Measurements from ENCODE around the gene LRRC37A2. TPM values are rescaled to one million over a fixed set of nuclear protein-coding genes. Genes with fewer than 3 reads are reported as not detected.
"Not testable (repeated sequence)": the region's sequence is repeated elsewhere in the genome, so short reads cannot be mapped to it uniquely, and the experiment has no call there.

The LRRC37A2 gene
- total RNA-seq, result 10 to 100 TPM; 13.0 to 20.9 TPM

DNA sequence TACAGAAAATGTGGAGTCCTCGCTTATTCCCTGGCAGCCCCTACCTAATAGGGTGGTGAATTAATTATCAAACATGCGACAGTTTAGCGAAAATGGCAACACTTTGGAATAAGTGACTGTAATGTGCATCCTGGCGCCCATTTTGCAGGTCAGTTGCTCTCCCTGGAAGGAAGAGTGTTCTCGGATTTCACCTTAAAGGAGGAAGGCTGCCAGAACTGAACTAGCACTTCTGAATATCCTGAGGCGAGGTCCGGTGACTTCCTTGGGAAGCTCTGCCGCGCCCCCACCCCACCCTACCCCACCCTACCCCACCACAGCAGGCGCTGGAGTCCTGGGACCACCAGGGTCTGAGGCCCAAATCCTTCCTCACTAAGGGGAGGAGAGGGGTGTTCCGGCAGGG is at the start of gene LRRC37A2:
TSS of gene LRRC37A2 (plus strand) at position 301 of the 400 bp plus-strand sequence. CDS start 245 bp downstream, outside the sequence.
- H3K27me3 Mint-ChIP-seq; H3K36me3 Mint-ChIP-seq; CTCF ChIA-PET; DNase-seq; H3K4me1 Mint-ChIP-seq; H3K27ac Mint-ChIP-seq; H3K4me3 Mint-ChIP-seq; ATAC-seq; H3K9me3 Mint-ChIP-seq (ENCODE audit: low read depth): not testable (repeated sequence)

DNA sequence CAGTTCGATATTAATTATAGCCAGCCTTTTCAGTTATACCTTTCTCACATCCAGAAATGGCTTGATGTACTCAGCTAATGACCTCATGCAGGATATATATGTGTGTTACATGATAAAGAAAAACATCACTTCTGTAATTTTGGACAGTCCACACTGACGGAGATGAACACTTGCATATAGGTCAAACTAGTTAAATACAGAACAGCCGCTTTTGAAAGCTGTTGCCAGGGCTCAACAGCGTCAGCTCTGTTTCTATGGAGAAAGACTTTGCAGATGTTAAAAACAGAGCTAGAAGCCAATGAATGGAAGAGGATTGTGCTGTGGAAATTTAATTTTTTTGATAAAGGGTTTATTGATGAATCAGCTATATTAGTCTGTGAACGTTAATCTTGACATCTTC is 44.6 kb upstream of the LRRC37A2 start:
- H3K9me3 Mint-ChIP-seq (ENCODE audit: low read depth); H3K4me1 Mint-ChIP-seq; H3K36me3 Mint-ChIP-seq; H3K27ac Mint-ChIP-seq; ATAC-seq; CTCF ChIA-PET; H3K4me3 Mint-ChIP-seq; DNase-seq; H3K27me3 Mint-ChIP-seq: not testable (repeated sequence)

DNA sequence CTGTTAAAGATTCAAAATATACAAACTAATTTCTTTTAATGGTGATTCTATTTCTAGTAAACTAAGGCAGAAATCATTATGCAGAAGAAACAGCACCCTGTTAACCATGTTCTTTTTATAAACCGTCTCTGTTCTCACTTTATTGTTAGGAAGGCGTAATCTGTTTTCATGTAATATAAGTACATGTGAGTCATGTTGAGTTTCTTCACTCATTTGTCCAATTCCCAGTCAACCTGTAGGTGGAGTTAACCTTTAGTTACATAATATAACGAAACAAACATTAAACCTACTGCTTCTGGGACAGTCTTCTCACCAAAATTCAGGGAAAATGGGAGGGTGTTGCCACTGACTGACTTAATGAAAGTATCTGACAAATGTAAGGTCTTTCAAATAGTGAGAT is 37.8 kb upstream of the LRRC37A2 start:
- H3K36me3 Mint-ChIP-seq; DNase-seq; H3K4me3 Mint-ChIP-seq; CTCF ChIA-PET; H3K4me1 Mint-ChIP-seq; H3K27me3 Mint-ChIP-seq; H3K27ac Mint-ChIP-seq; H3K9me3 Mint-ChIP-seq (ENCODE audit: low read depth); ATAC-seq: not testable (repeated sequence)

DNA sequence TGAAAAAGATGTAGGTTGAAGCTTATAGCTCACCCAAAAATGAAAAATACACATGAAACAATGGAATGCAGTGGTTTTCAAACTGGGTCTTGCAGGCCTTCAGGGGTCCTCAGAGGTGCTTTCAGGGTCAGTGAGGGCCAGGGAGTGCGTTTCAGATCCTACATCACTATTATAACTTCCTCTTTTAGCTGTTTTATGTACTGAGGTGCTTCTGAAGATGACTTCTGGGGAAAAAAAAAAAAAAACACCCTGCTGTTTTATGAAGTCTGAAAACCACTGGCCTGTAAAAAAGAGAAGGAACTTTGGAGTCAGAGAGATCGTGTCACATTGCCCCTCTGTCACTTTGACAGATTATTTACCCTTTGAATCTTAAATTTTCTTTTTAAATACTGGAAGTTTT is 36.7 kb upstream of the LRRC37A2 start:
- H3K27ac Mint-ChIP-seq; ATAC-seq; H3K4me3 Mint-ChIP-seq; CTCF ChIA-PET; DNase-seq; H3K4me1 Mint-ChIP-seq; H3K36me3 Mint-ChIP-seq; H3K27me3 Mint-ChIP-seq; H3K9me3 Mint-ChIP-seq (ENCODE audit: low read depth): not testable (repeated sequence)

DNA sequence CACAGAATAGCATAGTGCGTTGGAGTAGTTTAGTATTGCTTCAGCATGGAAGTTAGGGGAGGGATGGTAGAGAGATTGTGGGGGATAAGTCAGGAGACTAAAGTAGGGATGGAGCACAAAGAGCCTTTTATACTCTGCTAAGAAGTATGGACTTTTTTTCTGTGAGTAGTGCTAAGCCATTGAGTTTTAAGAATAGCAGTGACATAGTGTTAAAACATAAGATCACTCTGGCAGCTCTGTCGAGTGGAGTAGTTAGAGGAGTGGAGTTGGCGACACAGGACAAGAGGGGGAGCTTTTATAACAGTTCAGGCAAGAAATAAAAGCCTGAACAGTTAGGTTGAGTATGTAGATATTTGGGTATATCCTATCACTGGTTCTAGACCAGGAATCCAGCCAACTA is 33.4 kb upstream of the LRRC37A2 start:
- H3K27me3 Mint-ChIP-seq; H3K4me3 Mint-ChIP-seq; H3K36me3 Mint-ChIP-seq; DNase-seq; H3K9me3 Mint-ChIP-seq (ENCODE audit: low read depth); CTCF ChIA-PET; H3K27ac Mint-ChIP-seq; ATAC-seq; H3K4me1 Mint-ChIP-seq: not testable (repeated sequence)

DNA sequence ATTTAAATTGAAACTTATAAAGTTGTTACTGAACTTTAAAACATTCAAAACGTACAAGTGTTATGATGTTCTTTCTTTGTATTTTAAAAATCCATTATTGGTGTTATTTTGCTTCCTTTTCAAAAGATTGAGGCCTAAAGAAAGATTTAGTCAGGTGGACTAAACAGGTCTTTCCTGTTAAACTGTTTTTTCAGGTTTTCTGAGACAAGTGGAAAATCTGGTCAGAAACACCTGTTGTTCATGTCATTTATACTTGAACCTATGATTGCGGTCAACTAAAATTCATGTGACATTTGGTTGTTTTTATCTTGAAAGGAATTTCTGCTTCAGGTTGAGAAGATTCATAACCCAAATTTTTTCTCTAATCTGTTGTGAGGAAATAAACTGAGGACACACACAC is 31.0 kb upstream of the LRRC37A2 start:
- H3K36me3 Mint-ChIP-seq; DNase-seq; ATAC-seq; H3K27ac Mint-ChIP-seq; H3K4me3 Mint-ChIP-seq; CTCF ChIA-PET; H3K27me3 Mint-ChIP-seq; H3K9me3 Mint-ChIP-seq (ENCODE audit: low read depth); H3K4me1 Mint-ChIP-seq: not testable (repeated sequence)

DNA sequence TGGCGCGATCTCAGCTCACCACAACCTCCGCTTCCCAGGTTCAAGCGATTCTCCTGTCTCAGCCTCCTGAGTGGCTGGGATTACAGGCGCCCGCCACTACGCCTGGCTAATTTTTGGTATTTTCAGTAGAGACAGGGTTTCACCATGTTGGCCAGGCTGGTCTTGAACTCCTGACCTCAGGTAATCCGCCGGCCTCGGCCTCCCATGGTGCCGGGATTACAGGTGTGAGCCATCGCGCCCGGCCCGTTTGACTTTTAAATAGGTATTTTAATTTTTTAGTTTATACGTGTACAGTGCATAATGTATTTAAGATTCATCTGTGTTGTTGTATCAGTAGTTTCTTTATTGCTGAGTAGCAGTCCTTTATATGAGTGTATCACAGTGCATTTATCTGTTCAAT is 20.2 kb upstream of the LRRC37A2 start:
- DNase-seq; CTCF ChIA-PET; H3K4me1 Mint-ChIP-seq; H3K36me3 Mint-ChIP-seq; H3K27ac Mint-ChIP-seq; ATAC-seq; H3K9me3 Mint-ChIP-seq (ENCODE audit: low read depth); H3K27me3 Mint-ChIP-seq; H3K4me3 Mint-ChIP-seq: not testable (repeated sequence)

DNA sequence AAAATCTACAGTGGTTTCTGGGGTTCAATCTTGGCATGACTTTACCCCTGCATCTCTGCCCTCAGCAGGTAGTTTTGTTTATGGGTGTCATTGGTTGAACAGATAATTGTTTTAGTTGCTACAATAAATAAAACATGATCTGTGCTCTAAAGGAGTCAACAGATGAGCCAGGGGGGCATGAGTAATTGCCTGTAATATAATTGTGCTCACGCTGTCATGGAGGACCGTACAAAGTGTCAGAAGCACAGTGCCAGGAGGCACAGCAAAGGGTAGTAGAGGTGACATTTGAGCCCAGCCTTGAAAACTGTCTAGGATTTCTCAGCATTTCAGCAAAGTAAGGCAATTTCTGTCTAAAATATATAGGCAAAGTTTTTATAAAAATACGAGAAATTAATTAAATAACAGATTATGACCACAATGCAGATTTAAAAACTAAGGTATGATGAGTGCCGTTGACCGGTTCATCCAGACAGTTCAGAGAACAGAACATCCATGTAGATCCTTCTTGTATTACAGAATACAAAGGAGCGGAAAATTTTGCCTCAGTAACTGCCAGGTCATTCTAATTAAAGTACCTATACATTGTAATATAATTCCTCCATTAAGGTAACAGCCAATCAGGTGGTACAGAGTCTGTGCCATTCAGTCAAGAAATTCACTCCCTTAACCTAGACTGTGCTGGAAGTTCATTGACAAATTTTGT is 12.7 kb upstream of the LRRC37A2 start:
- not testable (repeated sequence) for H3K27me3 Mint-ChIP-seq; H3K36me3 Mint-ChIP-seq; H3K27ac Mint-ChIP-seq; ATAC-seq; H3K4me3 Mint-ChIP-seq; H3K4me1 Mint-ChIP-seq; DNase-seq; H3K9me3 Mint-ChIP-seq (ENCODE audit: low read depth)
- CTCF ChIA-PET, result interaction anchor here (0.6 kb wide), 1 partner anchor 920 kb away, joined by 3 read pairs; no protein-coding TSS in a partner anchor

DNA sequence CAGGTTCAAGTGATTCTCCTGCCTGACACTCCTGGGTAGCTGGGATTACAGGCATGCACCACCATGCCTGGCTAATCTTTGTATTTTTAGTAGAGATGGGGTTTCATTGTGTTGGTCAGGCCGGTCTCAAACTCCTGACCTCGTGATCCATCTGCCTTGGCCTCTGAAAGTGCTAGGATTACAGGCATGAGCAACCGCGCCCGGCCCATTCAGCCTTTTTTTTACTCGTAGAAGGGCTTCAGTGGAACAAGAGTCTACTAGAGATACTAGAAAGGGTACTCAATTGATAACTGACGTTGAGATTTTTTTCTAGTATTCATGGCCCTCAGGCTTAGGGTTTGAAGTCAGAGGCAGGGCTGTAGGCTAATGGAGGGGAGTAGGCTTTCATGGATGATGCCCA is 6.4 kb upstream of the LRRC37A2 start:
- CTCF ChIA-PET; DNase-seq; H3K9me3 Mint-ChIP-seq (ENCODE audit: low read depth); H3K27ac Mint-ChIP-seq; H3K4me3 Mint-ChIP-seq; H3K4me1 Mint-ChIP-seq; H3K36me3 Mint-ChIP-seq; ATAC-seq; H3K27me3 Mint-ChIP-seq: not testable (repeated sequence)

DNA sequence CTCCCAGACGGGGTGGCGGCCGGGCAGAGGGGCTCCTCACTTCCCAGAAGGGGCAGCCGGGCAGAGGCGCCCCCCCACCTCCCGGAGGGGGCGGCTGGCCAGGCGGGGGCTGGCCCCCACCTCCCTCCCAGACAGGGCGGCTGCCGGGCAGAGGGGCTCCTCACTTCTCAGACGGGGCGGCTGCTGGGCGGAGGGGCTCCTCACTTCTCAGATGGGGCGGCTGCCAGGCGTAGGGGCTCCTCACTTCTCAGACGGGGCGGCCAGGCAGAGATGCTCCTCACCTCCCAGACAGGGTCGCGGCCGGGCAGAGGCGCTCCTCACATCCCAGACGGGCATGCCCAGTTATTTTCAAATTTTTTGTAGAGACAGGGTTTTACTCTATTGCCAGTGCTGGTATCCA is 22.4 kb downstream of the LRRC37A2 start:
- H3K4me1 Mint-ChIP-seq; H3K9me3 Mint-ChIP-seq (ENCODE audit: low read depth); CTCF ChIA-PET; H3K4me3 Mint-ChIP-seq; DNase-seq; H3K36me3 Mint-ChIP-seq; H3K27ac Mint-ChIP-seq; H3K27me3 Mint-ChIP-seq; ATAC-seq: not testable (repeated sequence)

DNA sequence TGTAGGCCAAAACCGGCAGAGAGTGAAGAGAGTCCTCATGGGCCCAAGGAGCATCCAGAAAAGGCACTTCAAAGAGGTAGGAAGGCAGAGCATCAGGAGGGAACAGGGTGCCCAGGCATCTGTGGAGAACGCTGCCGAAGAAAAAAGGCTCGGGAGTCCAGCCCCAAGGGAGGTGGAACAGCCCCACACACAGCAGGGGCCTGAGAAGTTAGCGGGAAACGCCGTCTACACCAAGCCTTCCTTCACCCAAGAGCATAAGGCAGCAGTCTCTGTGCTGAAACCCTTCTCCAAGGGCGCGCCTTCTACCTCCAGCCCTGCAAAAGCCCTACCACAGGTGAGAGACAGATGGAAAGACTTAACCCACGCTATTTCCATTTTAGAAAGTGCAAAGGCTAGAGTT is 36.3 kb downstream of the LRRC37A2 start:
- H3K36me3 Mint-ChIP-seq; H3K4me1 Mint-ChIP-seq; ATAC-seq; CTCF ChIA-PET; H3K4me3 Mint-ChIP-seq; H3K27me3 Mint-ChIP-seq; H3K9me3 Mint-ChIP-seq (ENCODE audit: low read depth); H3K27ac Mint-ChIP-seq; DNase-seq: not testable (repeated sequence)

DNA sequence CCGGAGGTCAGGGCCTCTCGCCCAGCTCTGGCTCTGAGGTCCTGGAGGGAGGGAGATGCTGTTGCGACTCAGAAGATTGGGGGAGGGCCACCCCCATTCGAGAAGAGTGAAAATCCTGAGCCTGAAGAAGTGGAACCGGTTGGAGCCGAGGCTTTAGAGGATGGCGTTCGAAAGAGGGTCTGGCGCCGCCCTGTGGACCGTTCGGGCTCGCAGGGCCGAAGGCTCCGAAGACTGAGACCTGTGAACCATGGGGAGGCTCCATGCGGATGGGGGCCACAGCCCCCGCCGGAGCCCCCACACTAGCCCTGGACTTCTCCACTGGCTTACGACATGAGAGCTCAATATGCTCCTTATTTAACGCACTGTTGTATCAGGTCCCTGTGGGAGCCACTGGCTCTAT is 46.9 kb downstream of the LRRC37A2 start:
- H3K36me3 Mint-ChIP-seq; H3K4me3 Mint-ChIP-seq; H3K27me3 Mint-ChIP-seq; DNase-seq; H3K9me3 Mint-ChIP-seq (ENCODE audit: low read depth); H3K27ac Mint-ChIP-seq; CTCF ChIA-PET; H3K4me1 Mint-ChIP-seq: not testable (repeated sequence)
- peak; percentile 53 for ATAC-seq

DNA sequence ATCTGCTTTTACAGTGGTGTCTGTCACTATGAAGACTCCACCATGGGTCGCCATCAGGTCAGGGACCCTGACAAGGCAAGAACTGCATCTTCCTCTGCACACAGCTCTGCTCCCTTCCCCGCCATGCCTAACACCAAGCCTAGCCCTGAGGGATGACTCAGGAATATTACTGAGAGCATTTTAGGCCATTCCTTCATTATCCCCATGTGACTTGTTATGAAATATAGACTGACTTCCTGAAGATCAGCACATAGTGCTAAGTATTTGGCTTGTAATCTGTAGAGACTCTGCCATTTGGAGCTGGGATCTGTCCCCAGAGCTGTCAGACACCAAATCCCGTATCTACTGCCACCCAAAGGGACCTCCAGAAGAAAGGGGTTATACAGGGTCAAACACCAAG is 47.8 kb downstream of the LRRC37A2 start:
- ATAC-seq; H3K27me3 Mint-ChIP-seq; CTCF ChIA-PET; H3K36me3 Mint-ChIP-seq; DNase-seq; H3K27ac Mint-ChIP-seq; H3K9me3 Mint-ChIP-seq (ENCODE audit: low read depth); H3K4me1 Mint-ChIP-seq; H3K4me3 Mint-ChIP-seq: not testable (repeated sequence)

DNA sequence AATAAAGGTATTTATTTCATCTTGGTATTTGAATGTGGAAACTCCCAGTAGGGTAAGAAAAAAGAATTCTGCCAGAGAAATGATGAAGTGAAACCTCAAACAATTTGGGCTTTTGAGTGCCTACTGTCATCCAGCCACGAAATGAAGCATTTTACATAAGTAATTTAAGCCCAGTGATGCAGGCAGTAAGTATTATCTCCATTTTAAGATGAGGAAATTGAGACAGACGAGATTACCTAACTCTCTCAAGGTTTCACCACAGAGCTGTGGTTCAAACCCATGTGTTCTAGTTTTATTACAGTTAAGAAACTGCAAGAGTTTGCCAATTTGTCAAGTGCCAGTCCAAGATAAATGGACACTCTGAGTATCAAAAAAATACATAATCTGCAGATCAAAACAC is 54.0 kb downstream of the LRRC37A2 start:
- H3K9me3 Mint-ChIP-seq (ENCODE audit: low read depth); CTCF ChIA-PET; H3K27me3 Mint-ChIP-seq; DNase-seq; H3K36me3 Mint-ChIP-seq; H3K4me3 Mint-ChIP-seq; H3K27ac Mint-ChIP-seq; H3K4me1 Mint-ChIP-seq: not testable (repeated sequence)
- ATAC-seq, result peak; percentile 30

DNA sequence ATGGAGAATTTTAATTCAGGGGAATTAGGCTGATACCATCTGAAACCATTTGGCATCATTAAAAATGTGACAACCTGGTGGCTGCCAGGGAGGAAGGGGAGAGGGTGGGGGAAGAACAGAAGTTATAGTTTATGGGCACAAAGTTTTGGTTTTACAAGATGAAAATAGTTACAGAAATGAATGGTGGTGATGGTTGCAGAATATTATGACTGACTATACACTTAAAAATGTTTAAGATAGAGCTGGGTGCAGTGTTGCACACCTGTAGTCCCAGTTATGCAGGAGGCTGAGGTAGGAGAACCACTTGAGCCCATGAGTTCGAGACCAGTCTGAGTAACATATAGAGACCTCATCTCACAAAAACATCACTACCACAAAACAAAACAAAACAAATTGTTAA is 54.7 kb downstream of the LRRC37A2 start:
- CTCF ChIA-PET; H3K9me3 Mint-ChIP-seq (ENCODE audit: low read depth); H3K4me1 Mint-ChIP-seq; ATAC-seq; H3K27ac Mint-ChIP-seq; H3K4me3 Mint-ChIP-seq; H3K27me3 Mint-ChIP-seq; DNase-seq; H3K36me3 Mint-ChIP-seq: not testable (repeated sequence)

All from activated CD8-positive, alpha-beta memory T cell treated with anti-CD3 and anti-CD28 coated beads, Interleukin-2, amount 10 ng/mL, durations not matched to agents 7 days and 5 days (primary cell).